Activated CD8-positive, alpha-beta memory T cell treated with anti-CD3 and anti-CD28 coated beads for 4 hours (primary cell): ENCODE results near the gene VAV1.

Experiments used
- DNase-seq, 2 donors: peaks; one replicate each; pipeline ENCODE4 v3.0.0-alpha.2; 2020; ENCODE audit warnings: low read depth in 2 of 2

The VAV1 gene

GRCh38 chr19:6890401-6890913, 117.9 kb downstream of the VAV1 start:
- DNase-seq = no peak

GRCh38 chr19:6890938-6891337, 118.4 kb downstream of the VAV1 start:
- DNase-seq = no peak

- no peak for DNase-seq
Measured at GRCh38 chr19:6891761-6892385, 119.4 kb downstream of the VAV1 start.

GRCh38 chr19:6894313-6894712, 121.8 kb downstream of the VAV1 start:
- DNase-seq = no peak

- DNase-seq = no peak
Measured at GRCh38 chr19:6903446-6903845, 130.9 kb downstream of the VAV1 start.

- DNase-seq = no peak
Measured at GRCh38 chr19:6906559-6907060, 134.1 kb downstream of the VAV1 start.
